Non-pigmented ciliary epithelial cell (primary cell): ENCODE results near the gene LRRN1.

ENCODE experiments used
- DNase-seq: peaks from one replicate; pipeline ENCODE4 v3.0.0-alpha.2; 2010; ENCODE audit warnings: low read depth

Gene LRRN1

GRCh38 chr3:3799173-3800079 is at the start of gene LRRN1:
TSS of gene LRRN1 (plus strand) at chr3:3799431. CDS start at chr3:3844642, 45,211 bp downstream.
- DNase-seq: no peak

- DNase-seq: no peak
These were observed 45.8 kb upstream of the LRRN1 start for GRCh38 chr3:3753416-3753815.

DNA sequence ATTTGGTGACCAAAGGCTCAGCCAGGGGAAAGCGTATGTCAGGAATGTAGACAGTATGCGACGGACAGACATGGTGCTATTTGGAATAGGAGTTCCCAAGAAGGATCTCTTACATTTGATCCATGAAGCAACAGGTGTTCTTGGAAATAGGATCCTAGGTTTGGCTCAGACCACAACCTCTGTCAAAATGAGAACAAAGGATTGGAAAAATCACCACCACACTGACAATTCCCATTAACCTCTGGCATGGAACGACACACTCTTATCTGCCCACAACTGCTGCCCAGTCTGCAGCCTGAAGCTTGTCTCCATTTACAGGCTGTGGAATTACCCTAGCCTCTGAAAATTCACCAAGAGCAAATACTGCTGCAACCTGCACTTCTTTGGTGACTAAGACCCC is 33.6 kb upstream of the LRRN1 start:
- no peak for DNase-seq

DNA sequence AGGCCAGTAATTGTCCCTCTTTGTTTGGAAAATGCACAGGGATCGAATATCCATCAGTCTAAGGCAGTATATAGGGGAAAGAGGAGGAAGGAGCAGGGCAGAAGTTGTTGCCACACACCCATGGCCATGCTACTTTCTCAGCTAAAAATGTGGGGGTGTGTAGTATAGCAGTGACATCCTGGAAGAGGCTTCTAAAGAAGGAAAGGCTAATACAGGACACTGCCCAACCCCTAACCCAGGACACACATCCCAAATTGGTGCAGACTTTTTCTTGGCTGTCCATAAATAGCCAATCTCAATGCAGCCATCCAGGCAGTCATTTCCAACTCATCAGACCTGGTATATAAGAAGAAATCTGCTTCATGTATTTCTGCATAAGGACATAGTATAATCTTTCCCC is 33.1 kb upstream of the LRRN1 start:
- DNase-seq: no peak

- no peak for DNase-seq
These were observed 28.1 kb upstream of the LRRN1 start for GRCh38 chr3:3771094-3771493.

- DNase-seq: no peak
These were observed 27.7 kb upstream of the LRRN1 start for GRCh38 chr3:3771567-3771966.

DNA sequence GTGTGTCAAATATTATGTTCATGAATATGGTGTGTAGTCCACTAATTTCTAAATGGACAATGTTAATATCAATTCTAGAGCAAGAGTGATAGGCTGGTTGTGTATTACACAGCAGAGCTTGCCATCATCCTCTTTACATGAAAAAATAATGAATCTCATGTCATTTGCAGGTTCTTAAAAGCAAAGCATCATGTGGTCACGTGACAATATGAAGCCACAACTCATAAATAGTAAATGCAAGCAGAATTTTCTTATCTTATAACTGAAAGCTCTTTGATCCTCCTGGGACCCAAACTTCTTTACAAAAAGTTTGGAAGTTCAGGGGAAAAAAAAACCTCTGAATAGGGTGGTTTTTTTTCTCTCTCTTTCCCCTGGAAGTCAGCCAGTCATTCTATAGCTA is 26.9 kb upstream of the LRRN1 start:
- no peak for DNase-seq

- no peak for DNase-seq
These were observed 26.3 kb upstream of the LRRN1 start for GRCh38 chr3:3772920-3773319.

DNA sequence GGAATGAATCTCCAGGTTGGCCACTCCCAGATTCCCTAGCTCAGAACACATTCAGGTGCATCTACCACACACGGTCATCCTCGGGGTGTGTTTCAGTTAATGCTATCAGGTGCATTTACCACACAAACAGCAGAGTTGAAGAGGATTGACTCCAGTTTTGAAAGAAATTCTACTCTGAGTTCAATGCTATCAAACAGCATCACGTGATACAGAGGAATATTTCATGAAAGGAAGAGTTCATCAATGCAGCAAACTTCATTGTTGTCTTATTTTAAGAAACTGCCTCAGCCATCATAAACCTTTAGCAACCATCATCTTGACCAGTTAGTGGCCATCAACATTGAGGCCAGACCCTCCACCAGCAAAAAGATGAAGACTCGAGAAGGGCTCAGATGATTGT is 22.6 kb upstream of the LRRN1 start:
- DNase-seq: no peak

GRCh38 chr3:3778216-3778615 is 21.0 kb upstream of the LRRN1 start:
- no peak for DNase-seq

DNA sequence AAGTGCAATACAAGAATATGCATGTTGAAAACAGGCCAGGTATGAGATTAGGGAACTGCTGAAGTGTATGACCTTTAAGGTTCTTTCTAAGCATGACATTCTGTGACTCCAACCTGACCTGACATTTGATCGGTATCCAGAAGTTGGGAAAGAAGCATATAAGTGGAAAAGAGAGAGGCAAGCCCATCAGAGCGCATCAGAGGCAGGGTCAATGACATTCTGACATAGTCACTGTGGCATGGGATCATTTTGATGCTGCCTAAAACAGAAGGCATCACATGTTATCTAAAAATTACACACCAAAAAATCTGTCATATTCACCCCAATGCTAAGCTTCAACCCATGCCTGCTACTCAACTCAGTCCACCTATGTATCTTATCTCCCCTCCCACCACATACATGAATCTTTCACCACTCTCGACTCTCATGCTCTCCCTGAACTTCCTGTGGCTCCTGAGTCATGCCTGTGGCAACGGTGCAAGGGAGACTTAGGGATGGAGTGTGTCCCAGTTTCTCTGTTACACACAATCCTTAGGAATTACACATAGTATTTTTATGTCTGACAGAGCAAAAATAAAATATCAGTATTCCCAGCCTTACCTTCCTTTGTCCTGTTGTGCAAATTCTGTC is 20.5 kb upstream of the LRRN1 start:
- no peak for DNase-seq

GRCh38 chr3:3782457-3782856 is 16.8 kb upstream of the LRRN1 start:
- DNase-seq: no peak

- DNase-seq: no peak
These were observed 16.0 kb upstream of the LRRN1 start for GRCh38 chr3:3783210-3783609.

DNA sequence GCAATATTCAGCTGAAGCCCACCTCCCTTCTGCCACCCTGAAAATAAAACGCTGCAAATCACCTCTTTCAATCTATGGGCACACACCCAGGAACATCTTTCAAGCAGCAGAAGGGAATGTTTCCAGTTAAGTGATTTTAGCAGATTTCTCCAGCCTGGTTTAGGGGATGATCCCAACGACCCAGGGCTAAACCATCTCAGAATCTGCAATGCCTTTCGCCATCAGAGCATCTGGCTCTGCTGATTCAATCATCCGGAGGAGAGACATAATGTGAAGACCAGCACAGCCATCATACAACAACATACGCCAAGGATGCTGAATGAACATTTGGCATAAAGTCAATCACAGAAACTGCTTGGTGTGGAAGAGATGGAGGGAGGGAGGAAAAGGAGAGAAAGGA is 15.5 kb upstream of the LRRN1 start:
- DNase-seq: no peak

DNA sequence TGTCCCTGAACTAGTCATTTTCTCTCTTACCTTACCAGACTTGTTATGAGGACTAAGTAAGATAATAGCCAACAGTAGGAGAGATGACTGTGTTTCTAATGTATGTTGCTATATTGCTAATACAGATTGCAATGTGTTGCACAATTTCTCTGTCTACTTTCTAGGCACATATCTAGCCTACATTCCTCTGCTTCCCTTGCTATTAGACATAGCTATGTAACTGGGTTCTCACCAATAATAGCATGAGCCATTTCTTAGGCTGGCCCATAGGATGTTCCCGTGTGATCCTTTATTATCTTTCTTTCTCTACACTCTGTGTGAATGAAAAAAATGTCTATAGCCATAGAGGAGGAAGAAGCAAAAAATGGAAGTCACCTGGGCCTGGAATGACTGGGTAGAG is 6.8 kb upstream of the LRRN1 start:
- no peak for DNase-seq

GRCh38 chr3:3798631-3799113 is 559 bp upstream of the LRRN1 start:
- DNase-seq: no peak

- DNase-seq: no peak
These were observed 837 bp downstream of the LRRN1 start for GRCh38 chr3:3800080-3800455.

- DNase-seq: no peak
These were observed 1.7 kb downstream of the LRRN1 start for GRCh38 chr3:3800685-3801493.

DNA sequence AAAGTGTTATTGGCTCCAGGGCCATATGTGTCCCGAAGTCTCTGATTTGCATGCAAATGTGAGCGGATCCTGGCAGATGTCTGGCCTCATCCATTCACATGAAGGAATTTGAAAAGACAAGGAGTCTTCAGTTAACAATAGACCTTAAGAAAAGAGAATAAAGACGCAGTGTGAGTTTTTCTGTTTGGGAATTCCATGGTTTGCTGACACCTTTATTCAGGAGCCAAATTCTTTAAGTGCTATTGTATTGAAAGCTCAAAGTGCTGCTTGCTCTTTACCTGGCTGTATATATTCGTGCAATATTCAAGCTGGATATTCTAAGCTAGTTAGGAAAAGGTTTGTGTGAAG is 2.2 kb downstream of the LRRN1 start:
- DNase-seq: no peak

DNA sequence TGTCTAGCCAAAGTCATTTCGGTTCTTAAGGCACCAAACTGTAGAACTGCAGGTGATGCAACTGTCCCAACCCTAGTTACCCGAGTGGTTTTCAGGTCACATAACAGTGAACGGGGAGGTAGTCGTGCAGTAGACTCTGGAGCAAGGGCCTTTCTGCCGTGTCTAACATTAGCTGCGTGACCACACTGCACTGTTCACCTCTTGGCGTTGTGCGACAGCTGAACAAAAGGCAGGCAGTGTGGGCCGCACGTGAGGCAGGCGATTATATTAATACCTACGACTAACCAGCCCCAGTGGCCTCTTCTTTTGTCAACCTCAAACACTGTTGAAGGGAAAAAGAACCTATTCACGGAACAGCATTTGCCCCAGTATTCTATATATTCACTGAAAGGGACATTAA is 2.8 kb downstream of the LRRN1 start:
- DNase-seq: no peak

DNA sequence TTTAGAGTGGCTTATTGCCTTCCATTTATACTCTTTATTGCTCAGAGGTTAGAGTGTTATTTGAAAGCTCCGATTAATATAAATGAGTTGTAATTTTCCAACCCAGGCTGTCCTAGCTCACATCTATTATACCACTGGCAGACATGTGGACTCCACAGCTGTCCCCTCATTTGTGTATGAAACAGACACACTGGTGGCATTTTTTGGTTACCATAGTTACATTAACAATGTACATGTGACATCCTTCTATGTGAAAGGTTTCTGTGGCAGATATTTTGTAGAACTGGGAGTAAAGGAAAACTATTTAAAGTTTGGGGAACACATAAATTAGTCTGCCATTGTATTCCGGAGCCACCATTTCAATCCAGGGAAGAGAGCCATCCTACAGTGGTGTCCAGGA is 5.3 kb downstream of the LRRN1 start:
- no peak for DNase-seq

GRCh38 chr3:3806092-3806491 is 6.9 kb downstream of the LRRN1 start:
- DNase-seq: no peak

DNA sequence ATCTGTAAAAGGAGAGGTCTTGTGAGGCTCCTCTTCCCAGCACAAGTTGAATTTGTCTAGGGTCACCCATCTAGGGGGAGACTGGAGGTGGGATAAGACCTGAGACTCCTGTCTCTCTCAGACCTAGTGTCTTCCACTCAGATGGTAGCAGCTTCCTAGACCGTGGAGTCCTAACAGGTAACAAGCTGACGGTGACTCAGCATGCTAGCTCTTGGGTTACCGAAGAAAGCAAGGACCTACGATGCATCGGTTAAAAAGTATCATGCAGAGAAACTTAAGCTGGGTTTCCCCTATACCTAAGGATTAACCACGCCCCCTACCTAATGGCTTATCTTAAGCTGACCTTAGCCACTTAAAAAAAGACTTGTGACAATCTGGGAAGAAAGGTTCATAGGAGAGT is 7.6 kb downstream of the LRRN1 start:
- no peak for DNase-seq
